AG10803 (cell line): ENCODE data around the gene LILRA2.
"Not testable (repeated sequence)": the region's sequence is repeated elsewhere in the genome, so short reads cannot be mapped to it uniquely, and the experiment has no call there.

Source experiments
- DNase-seq: peaks from one replicate; pipeline ENCODE4 v3.0.0; 2010; ENCODE audit warnings: low read depth
- H3K4me3 ChIP-seq: 2 replicates; pipeline ENCODE4 v1.5.1; 2011; ENCODE audit warnings: mild to moderate bottlenecking, low read length, control low read depth
- CTCF ChIP-seq: conservative IDR thresholded peaks from 2 replicates; pipeline ENCODE4 v1.5.1; 2011; ENCODE audit warnings: mild to moderate bottlenecking, low read length, control low read depth, inconsistent platforms

LILRA2 gene

GRCh38 chr19:54630782-54631181 lies 57.2 kb downstream of the LILRA2 start:
- no peak overlapping the region for H3K4me3 ChIP-seq
- no peak for TF ChIP-seq CTCF
- no peak for DNase-seq

- not testable (repeated sequence) for DNase-seq, H3K4me3 ChIP-seq
These were observed 58.1 kb downstream of the LILRA2 start for GRCh38 chr19:54631489-54632337.

- not testable (repeated sequence) for DNase-seq, H3K4me3 ChIP-seq
These were observed 58.9 kb downstream of the LILRA2 start for GRCh38 chr19:54632517-54632916.

GRCh38 chr19:54633401-54633800 lies 59.8 kb downstream of the LILRA2 start:
- no peak for TF ChIP-seq CTCF
- H3K4me3 ChIP-seq = no peak overlapping the region
- no peak for DNase-seq

- DNase-seq, H3K4me3 ChIP-seq: not testable (repeated sequence)
These were observed 62.5 kb downstream of the LILRA2 start for GRCh38 chr19:54636081-54636480.

DNA sequence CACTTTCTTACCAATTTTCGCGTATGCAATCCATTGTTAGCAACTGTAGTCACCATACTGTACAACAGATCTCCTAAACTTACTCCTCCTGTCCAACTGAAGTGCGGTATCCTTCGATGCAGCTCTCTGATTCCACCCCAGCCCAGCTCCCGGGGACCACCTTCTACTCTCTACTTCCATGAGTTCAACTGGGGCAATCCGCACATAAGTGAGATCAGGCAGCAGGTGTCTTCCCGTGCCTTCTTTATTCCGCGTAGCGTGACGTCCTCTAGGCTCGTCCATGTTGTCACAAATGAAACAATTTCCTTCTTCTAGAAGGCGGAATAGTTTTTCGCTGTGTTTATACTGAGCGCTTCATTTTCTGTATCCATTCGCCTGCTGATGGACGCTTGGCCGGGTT lies 65.1 kb downstream of the LILRA2 start:
- no peak for DNase-seq
- TF ChIP-seq CTCF = no peak
- no peak overlapping the region for H3K4me3 ChIP-seq
